Measurements from ENCODE around the gene SLC22A3.

The SLC22A3 gene

GRCh38 chr6:160417550-160417949 is 69.4 kb downstream of the SLC22A3 start:
- no peak for TF ChIP-seq MYC (IDR thresholded peaks at IDR 0.05; ENCODE audit: low read depth, low read length)
- TF ChIP-seq, protein P1, sequence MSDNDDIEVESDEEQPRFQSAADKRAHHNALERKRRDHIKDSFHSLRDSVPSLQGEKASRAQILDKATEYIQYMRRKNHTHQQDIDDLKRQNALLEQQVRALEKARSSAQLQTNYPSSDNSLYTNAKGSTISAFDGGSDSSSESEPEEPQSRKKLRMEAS (IDR thresholded peaks at IDR 0.05; ENCODE audit: low read depth, low read length) = no peak
- TF ChIP-seq CTCF (IDR thresholded peaks at IDR 0.05; ENCODE audit: low read depth, low read length) = no peak
- TF ChIP-seq POLR2A (IDR thresholded peaks at IDR 0.05; ENCODE audit: extremely low read depth, insufficient read length) = no peak
- H3K4me3 ChIP-seq (ENCODE audit: low read depth, low read length) = no peak overlapping the region
- DNase-seq (ENCODE audit: low read depth) = no peak

DNA sequence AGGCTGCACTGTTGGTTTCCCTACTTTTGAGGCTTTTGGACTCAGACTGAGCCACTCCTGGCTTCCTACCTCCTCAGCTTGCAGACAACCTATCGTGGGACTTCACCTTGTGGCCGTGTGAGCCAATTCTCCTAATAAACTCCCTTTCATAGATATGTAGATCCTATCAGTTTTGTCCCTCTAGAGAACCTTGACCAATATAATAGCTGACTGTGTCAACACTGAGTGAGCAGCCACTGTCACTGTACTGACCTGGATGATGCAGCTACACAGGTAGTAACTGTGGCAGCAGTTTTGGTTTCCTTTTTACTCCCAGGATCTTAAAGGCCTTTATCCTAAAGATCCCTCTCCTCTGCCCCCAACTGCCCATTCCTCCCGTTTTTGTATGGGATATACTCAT is 70.2 kb downstream of the SLC22A3 start:
- DNase-seq (ENCODE audit: low read depth) = no peak
- TF ChIP-seq CTCF (IDR thresholded peaks at IDR 0.05; ENCODE audit: low read depth, low read length) = no peak
- H3K4me3 ChIP-seq (ENCODE audit: low read depth, low read length) = no peak overlapping the region

DNA sequence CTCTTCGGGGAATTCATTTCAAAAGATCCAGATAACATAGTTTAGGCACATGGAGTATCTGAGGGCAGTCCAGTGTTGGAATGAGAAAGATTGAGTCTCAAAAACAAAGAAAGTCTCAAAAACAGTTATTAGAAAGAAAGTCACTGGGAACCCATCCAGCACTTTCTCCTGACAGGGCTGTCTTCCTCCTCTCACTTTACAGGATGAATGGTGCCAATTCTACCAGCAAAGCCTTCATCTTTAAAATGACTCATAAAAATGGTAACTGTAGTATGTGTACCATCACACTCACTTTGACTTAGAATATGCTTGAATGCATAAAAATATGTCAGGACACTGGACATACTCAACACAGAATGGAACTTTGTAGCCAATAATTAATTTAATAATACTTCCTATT is 71.3 kb downstream of the SLC22A3 start:
- TF ChIP-seq MYC (IDR thresholded peaks at IDR 0.05; ENCODE audit: low read depth, low read length) (no peak), CTCF (IDR thresholded peaks at IDR 0.05; ENCODE audit: low read depth, low read length) (no peak), POLR2A (IDR thresholded peaks at IDR 0.05; ENCODE audit: extremely low read depth, insufficient read length) (no peak)
- TF ChIP-seq, protein P1 (IDR thresholded peaks at IDR 0.05; ENCODE audit: low read depth, low read length) = no peak
- no peak overlapping the region for H3K4me3 ChIP-seq (ENCODE audit: low read depth, low read length)
- no peak for DNase-seq (ENCODE audit: low read depth)

DNA sequence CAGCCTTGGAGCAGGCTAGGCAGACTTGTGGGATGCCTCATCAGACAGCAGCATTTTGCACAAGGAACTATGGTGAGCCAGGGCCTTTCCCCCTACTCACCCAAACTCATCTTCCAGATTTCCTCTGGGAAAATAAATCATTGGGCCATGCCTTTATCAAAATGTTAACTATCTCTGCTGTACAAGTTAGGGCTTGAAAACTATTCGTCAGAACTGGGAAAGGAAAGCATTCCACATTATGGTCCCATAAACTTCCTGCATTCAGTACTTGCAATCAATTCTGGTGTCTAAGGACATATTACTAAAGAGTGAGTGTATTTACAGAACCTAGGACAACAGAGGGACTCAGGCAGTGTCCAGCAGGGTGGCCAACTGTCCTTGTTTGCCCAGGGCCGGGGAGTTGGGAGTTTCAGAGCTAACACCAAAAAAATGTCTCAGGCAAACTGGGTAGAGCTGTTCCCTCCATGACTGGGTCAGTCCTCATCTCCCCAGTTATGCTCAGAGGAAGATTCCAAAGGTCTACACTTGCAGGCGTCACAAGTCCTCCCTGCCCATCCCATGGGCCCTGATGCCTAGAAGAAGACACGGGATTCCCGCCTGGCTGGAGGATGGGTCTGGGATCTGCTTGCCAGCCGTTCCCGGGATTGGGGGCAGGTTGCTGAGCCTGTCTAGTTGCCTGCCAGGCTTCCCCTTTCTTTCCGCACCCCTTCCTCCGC is 72.2 kb downstream of the SLC22A3 start:
- TF ChIP-seq POLR2A (IDR thresholded peaks at IDR 0.05; ENCODE audit: extremely low read depth, insufficient read length) = no peak
- TF ChIP-seq CTCF (IDR thresholded peaks at IDR 0.05; ENCODE audit: low read depth, low read length) = no peak
- no peak for TF ChIP-seq MYC (IDR thresholded peaks at IDR 0.05; ENCODE audit: low read depth, low read length)
- TF ChIP-seq, protein P1 (IDR thresholded peaks at IDR 0.05; ENCODE audit: low read depth, low read length) = no peak
- no peak overlapping the region for H3K4me3 ChIP-seq (ENCODE audit: low read depth, low read length)
- no peak for DNase-seq (ENCODE audit: low read depth)

- no peak for DNase-seq (ENCODE audit: low read depth)
- TF ChIP-seq CTCF (IDR thresholded peaks at IDR 0.05; ENCODE audit: low read depth, low read length) (no peak), POLR2A (IDR thresholded peaks at IDR 0.05; ENCODE audit: extremely low read depth, insufficient read length) (no peak), MYC (IDR thresholded peaks at IDR 0.05; ENCODE audit: low read depth, low read length) (no peak)
- TF ChIP-seq, protein P1 (IDR thresholded peaks at IDR 0.05; ENCODE audit: low read depth, low read length) = no peak
- no peak overlapping the region for H3K4me3 ChIP-seq (ENCODE audit: low read depth, low read length)
Measured at GRCh38 chr6:160420969-160421556, 72.9 kb downstream of the SLC22A3 start.

Data from NB4 (cell line).